GM23338 (cell line): ENCODE measurements around the gene CCDC12. TPM values are rescaled to one million over a fixed set of nuclear protein-coding genes. Genes with fewer than 3 reads are reported as not detected.

Source experiments
- ATAC-seq: fragments of 200-7000 bp; cut with Tn5 transposase; 3 replicates; pipeline ENCODE4 v1.9.1; 2020
- DNase-seq: peaks from one replicate; pipeline ENCODE4 v3.0.0-alpha.2; 2015; ENCODE audit warnings: low spot score
- H2AFZ ChIP-seq: fragments of 200-600 bp; sonication (generic); 2 replicates; pipeline ENCODE4 v1.8.0; 2016; ENCODE audit warnings: antibody characterized with exemption, mild to moderate bottlenecking, moderate library complexity
- H3F3A ChIP-seq: fragments of 200-600 bp; sonication (generic); replicated peaks from 2 replicates; pipeline ENCODE4 v1.8.0; 2017; ENCODE audit warnings: antibody characterized with exemption, mixed run types, low read depth
- H3K27ac ChIP-seq: fragments of 200-600 bp; sonication (generic); 2 replicates; pipeline ENCODE4 v1.6.1; 2016; ENCODE audit warnings: low read depth
- H3K27me3 ChIP-seq: fragments of 200-600 bp; sonication (generic); 2 replicates; pipeline ENCODE4 v1.8.0; 2016; ENCODE audit warnings: mild to moderate bottlenecking, mixed run types, moderate library complexity; ENCODE audit not compliant: insufficient read depth
- H3K36me3 ChIP-seq: fragments of 200-600 bp; sonication (generic); 2 replicates; pipeline ENCODE4 v1.8.0; 2016; ENCODE audit warnings: mild to moderate bottlenecking; ENCODE audit not compliant: insufficient read depth
- H3K4me1 ChIP-seq: fragments of 200-600 bp; sonication (generic); 2 replicates; pipeline ENCODE4 v1.8.0; 2016; ENCODE audit warnings: mild to moderate bottlenecking, moderate library complexity; ENCODE audit not compliant: insufficient read depth
- H3K4me2 ChIP-seq: fragments of 200-600 bp; sonication (generic); 2 replicates; pipeline ENCODE4 v1.7.1; 2017; ENCODE audit warnings: mixed run types
- H3K4me3 ChIP-seq: fragments of 200-600 bp; sonication (generic); 2 replicates; pipeline ENCODE4 v1.6.1; 2016; ENCODE audit warnings: mixed run types
- H3K79me2 ChIP-seq: fragments of 200-600 bp; sonication (generic); replicated peaks from 2 replicates; pipeline ENCODE4 v1.8.0; 2017; ENCODE audit warnings: mild to moderate bottlenecking; ENCODE audit not compliant: insufficient read depth
- H3K9me2 ChIP-seq: fragments of 200-600 bp; sonication (generic); 2 replicates; pipeline ENCODE4 v1.8.0; 2017; ENCODE audit not compliant: insufficient read depth
- H4K20me1 ChIP-seq: fragments of 200-600 bp; sonication (generic); replicated peaks from 2 replicates; pipeline ENCODE4 v1.8.0; 2017; ENCODE audit warnings: mild to moderate bottlenecking; ENCODE audit not compliant: insufficient read depth
- H3K27ac Mint-ChIP-seq: 2 replicates; pipeline ENCODE4 v1.8.0; 2020; ENCODE audit warnings: inconsistent platforms, mild to moderate bottlenecking, moderate library complexity, mixed read lengths
- H3K27me3 Mint-ChIP-seq: 3 replicates; pipeline ENCODE4 v1.8.0; 2022; ENCODE audit warnings: low read depth, mild to moderate bottlenecking, moderate library complexity, mixed read lengths, inconsistent platforms; ENCODE audit not compliant: insufficient read depth, poor library complexity
- H3K36me3 Mint-ChIP-seq: 3 replicates; pipeline ENCODE4 v1.8.0; 2021; ENCODE audit warnings: low read depth, mild to moderate bottlenecking, inconsistent platforms, moderate library complexity, mixed read lengths
- H3K4me1 Mint-ChIP-seq: 3 replicates; pipeline ENCODE4 v1.8.0; 2020; ENCODE audit warnings: mild to moderate bottlenecking, inconsistent platforms, mixed read lengths
- H3K4me3 Mint-ChIP-seq: 3 replicates; pipeline ENCODE4 v1.8.0; 2021; ENCODE audit warnings: moderate library complexity, mild to moderate bottlenecking, inconsistent platforms, mixed read lengths
- H3K9me3 Mint-ChIP-seq: 3 replicates; pipeline ENCODE4 v1.8.0; 2020; ENCODE audit warnings: moderate library complexity, mild to moderate bottlenecking, inconsistent platforms, mixed read lengths
- CREB1 ChIP-seq: fragments of 250-450 bp; sonication (Bioruptor Pico); IDR thresholded peaks from 2 replicates; pipeline ENCODE4 v1.5.0; 2020; ENCODE audit warnings: low read depth, mild to moderate bottlenecking, moderate library complexity
- CTCF ChIP-seq, 2 experiments: fragments of 200-600 bp in 1 of 2; sonication (generic) in 1 of 2; conservative IDR thresholded peaks; 2 replicates each; pipeline versions ENCODE4 v1.5.1 to v1.6.1; 2016 to 2017; ENCODE audit warnings: antibody characterized with exemption in 2 of 2, low read depth in 2 of 2, mild to moderate bottlenecking in 2 of 2, moderate library complexity in 1 of 2
- ETS1 ChIP-seq: IDR thresholded peaks from 2 replicates; pipeline ENCODE4 v1.6.1; 2016; ENCODE audit warnings: antibody characterized with exemption
- POLR2AphosphoS5 ChIP-seq: IDR thresholded peaks from 2 replicates; pipeline ENCODE4 v1.6.1; 2016; ENCODE audit warnings: antibody characterized with exemption, low read depth
- STAT1 ChIP-seq: IDR thresholded peaks from one replicate; pipeline ENCODE4 v1.6.1; 2016; ENCODE audit warnings: antibody characterized with exemption; ENCODE audit not compliant: unreplicated experiment
- ZNF331 ChIP-seq: fragments of 250-450 bp; sonication (Bioruptor Pico); IDR thresholded peaks from 2 replicates; pipeline ENCODE4 v1.5.0; 2020; ENCODE audit warnings: low read depth, mild to moderate bottlenecking, moderate library complexity
- polyA plus RNA-seq: library from polyadenylated mRNA; unstranded; fragments of >200 nt; fragmentation: Nextera tagmentation; extraction: Ambion mirVana; gene quantifications from 2 replicates; pipeline ENCODE4 v1.2.1, GENCODE V29; 2016
- total RNA-seq: library from RNA; depleted of rRNA; stranded (reverse); fragments of >200 nt; shearing (Covaris generic); gene quantifications from 2 replicates; pipeline ENCODE4 v1.2.3, GENCODE V29; 2014

Gene CCDC12
- total and polyA plus RNA-seq, 2 experiments from 2014 or later = 42.9 to 133 TPM

GRCh38 chr3:46909535-46910161, 66.9 kb downstream of the CCDC12 start:
- no peaks in the 10 kb centered on the region for H3K9me3 Mint-ChIP-seq
- peak; percentile 94 for DNase-seq
- TF ChIP-seq ZNF331 (CRISPR knock-in tag) (no peak), STAT1 (no peak), CTCF (conservative IDR thresholded peaks at IDR 0.05; ENCODE audit: low read depth in 2 of 2) (peak; percentile 84 to 97)
- ATAC-seq = peak; percentile 90
- Histone ChIP-seq H3K4me3 (no peak overlapping the region), H3K27me3 (no peaks in the 10 kb centered on the region), H4K20me1 (no peaks in the 10 kb centered on the region; the same call in 1 of the 2 replicates), H3K4me1 (no peaks in the 10 kb centered on the region), H2AFZ (no peak overlapping the region; the same call in 1 of the 2 replicates), H3K79me2 (no peaks in the 10 kb centered on the region), H3K9me2 (no peaks in the 10 kb centered on the region), H3K4me2 (no peak overlapping the region), H3K27ac (no peak overlapping the region), H3F3A (0 out of 2 replicates have a peak, but pooled peaks cover 2% of the 10 kb centered on the region), H3K36me3 (no peaks in the 10 kb centered on the region)
- H3K27me3 Mint-ChIP-seq = peaks cover 6% of the 10 kb centered on the region
- no peak overlapping the region for H3K27ac Mint-ChIP-seq
- H3K36me3 Mint-ChIP-seq = no peaks in the 10 kb centered on the region
- H3K4me1 Mint-ChIP-seq = peaks cover 2% of the 10 kb centered on the region; the same call in 1 of the 3 replicates
- no peak overlapping the region for H3K4me3 Mint-ChIP-seq

- H3K27me3 ChIP-seq = no peaks in the 10 kb centered on the region
- Mint-ChIP-seq H3K9me3 (no peaks in the 10 kb centered on the region), H3K36me3 (no peaks in the 10 kb centered on the region), H3K4me1 (peaks cover 2% of the 10 kb centered on the region; the same call in 1 of the 3 replicates), H3K27ac (no peak overlapping the region), H3K4me3 (no peak overlapping the region), H3K27me3 (peaks cover 9% of the 10 kb centered on the region)
- H3K36me3 ChIP-seq = no peaks in the 10 kb centered on the region
- 0 out of 2 replicates have a peak, but pooled peaks cover 2% of the 10 kb centered on the region for H3F3A ChIP-seq
- H3K9me2 ChIP-seq = no peaks in the 10 kb centered on the region
- H3K27ac ChIP-seq = no peak overlapping the region
- H3K79me2 ChIP-seq = no peaks in the 10 kb centered on the region
- TF ChIP-seq POLR2AphosphoS5 = no peak
- no peak for TF ChIP-seq STAT1
- no peak for TF ChIP-seq CREB1
- H3K4me3 ChIP-seq = no peak overlapping the region
- DNase-seq (no peak), ATAC-seq (peak; percentile 16)
- no peak overlapping the region for H2AFZ ChIP-seq
- no peaks in the 10 kb centered on the region; the same call in 1 of the 2 replicates for H4K20me1 ChIP-seq
- H3K4me2 ChIP-seq = no peak overlapping the region
- no peaks in the 10 kb centered on the region for H3K4me1 ChIP-seq
Measured at GRCh38 chr3:46908986-46909534, 67.5 kb downstream of the CCDC12 start.

GRCh38 chr3:46908294-46908985, 68.1 kb downstream of the CCDC12 start:
- ATAC-seq = no peak
- no peaks in the 10 kb centered on the region for H3K79me2 ChIP-seq
- H3K4me1 Mint-ChIP-seq = peaks cover 2% of the 10 kb centered on the region; the same call in 1 of the 3 replicates
- DNase-seq = no peak
- TF ChIP-seq CTCF (conservative IDR thresholded peaks at IDR 0.05; ENCODE audit: low read depth in 2 of 2) (peak in 1 of 2 experiments; percentile 23; a peak in 1 of 4 replicates), ETS1 (no peak)
- H3K27me3 Mint-ChIP-seq = peaks cover 9% of the 10 kb centered on the region
- no peaks in the 10 kb centered on the region for H3F3A ChIP-seq
- H3K4me3 Mint-ChIP-seq = no peak overlapping the region
- H4K20me1 ChIP-seq = no peaks in the 10 kb centered on the region
- no peak overlapping the region for H3K27ac ChIP-seq
- H3K36me3 Mint-ChIP-seq = no peaks in the 10 kb centered on the region
- no peak overlapping the region for H3K4me2 ChIP-seq
- no peaks in the 10 kb centered on the region for H3K36me3 ChIP-seq
- H3K27ac Mint-ChIP-seq = no peak overlapping the region
- no peaks in the 10 kb centered on the region for H3K27me3 ChIP-seq
- no peak overlapping the region for H2AFZ ChIP-seq
- H3K4me1 ChIP-seq = no peaks in the 10 kb centered on the region
- no peak overlapping the region for H3K4me3 ChIP-seq
- no peaks in the 10 kb centered on the region for H3K9me2 ChIP-seq
- H3K9me3 Mint-ChIP-seq = no peaks in the 10 kb centered on the region
